Measurements from ENCODE around the gene DLG2.

Gene DLG2

GRCh38 chr11:83813296-83813695 lies 1813.8 kb downstream of the DLG2 start:
- no peak for DNase-seq (ENCODE audit: extremely low read depth, low read depth)
- TF ChIP-seq CTCF (IDR thresholded peaks at IDR 0.05; ENCODE audit: low read depth, low read length) = no peak

GRCh38 chr11:83809274-83809673 lies 1817.9 kb downstream of the DLG2 start:
- TF ChIP-seq CTCF (IDR thresholded peaks at IDR 0.05; ENCODE audit: low read depth, low read length) = no peak
- DNase-seq (ENCODE audit: extremely low read depth, low read depth) = no peak

GRCh38 chr11:83801799-83802198 lies 1825.3 kb downstream of the DLG2 start:
- TF ChIP-seq CTCF (IDR thresholded peaks at IDR 0.05; ENCODE audit: low read depth, low read length) = no peak
- DNase-seq (ENCODE audit: extremely low read depth, low read depth) = no peak

- no peak for TF ChIP-seq CTCF (IDR thresholded peaks at IDR 0.05; ENCODE audit: low read depth, low read length)
- no peak for DNase-seq (ENCODE audit: extremely low read depth, low read depth)
Observed at GRCh38 chr11:83793310-83793709, 1833.8 kb downstream of the DLG2 start.

GRCh38 chr11:83791557-83791956 lies 1835.6 kb downstream of the DLG2 start:
- TF ChIP-seq CTCF (IDR thresholded peaks at IDR 0.05; ENCODE audit: low read depth, low read length) = no peak
- DNase-seq (ENCODE audit: extremely low read depth, low read depth) = no peak

- DNase-seq (ENCODE audit: extremely low read depth, low read depth) = no peak
- no peak for TF ChIP-seq CTCF (IDR thresholded peaks at IDR 0.05; ENCODE audit: low read depth, low read length)
Observed at GRCh38 chr11:83785942-83786341, 1841.2 kb downstream of the DLG2 start.

- TF ChIP-seq CTCF (IDR thresholded peaks at IDR 0.05; ENCODE audit: low read depth, low read length) = no peak
- no peak for DNase-seq (ENCODE audit: extremely low read depth, low read depth)
Observed at GRCh38 chr11:83784419-83784818, 1842.7 kb downstream of the DLG2 start.
